ENCODE data around the gene CDKN1C.
A peak's percentile ranks its signal among the peaks of the same experiment; 100 is the strongest.

The CDKN1C gene

DNA sequence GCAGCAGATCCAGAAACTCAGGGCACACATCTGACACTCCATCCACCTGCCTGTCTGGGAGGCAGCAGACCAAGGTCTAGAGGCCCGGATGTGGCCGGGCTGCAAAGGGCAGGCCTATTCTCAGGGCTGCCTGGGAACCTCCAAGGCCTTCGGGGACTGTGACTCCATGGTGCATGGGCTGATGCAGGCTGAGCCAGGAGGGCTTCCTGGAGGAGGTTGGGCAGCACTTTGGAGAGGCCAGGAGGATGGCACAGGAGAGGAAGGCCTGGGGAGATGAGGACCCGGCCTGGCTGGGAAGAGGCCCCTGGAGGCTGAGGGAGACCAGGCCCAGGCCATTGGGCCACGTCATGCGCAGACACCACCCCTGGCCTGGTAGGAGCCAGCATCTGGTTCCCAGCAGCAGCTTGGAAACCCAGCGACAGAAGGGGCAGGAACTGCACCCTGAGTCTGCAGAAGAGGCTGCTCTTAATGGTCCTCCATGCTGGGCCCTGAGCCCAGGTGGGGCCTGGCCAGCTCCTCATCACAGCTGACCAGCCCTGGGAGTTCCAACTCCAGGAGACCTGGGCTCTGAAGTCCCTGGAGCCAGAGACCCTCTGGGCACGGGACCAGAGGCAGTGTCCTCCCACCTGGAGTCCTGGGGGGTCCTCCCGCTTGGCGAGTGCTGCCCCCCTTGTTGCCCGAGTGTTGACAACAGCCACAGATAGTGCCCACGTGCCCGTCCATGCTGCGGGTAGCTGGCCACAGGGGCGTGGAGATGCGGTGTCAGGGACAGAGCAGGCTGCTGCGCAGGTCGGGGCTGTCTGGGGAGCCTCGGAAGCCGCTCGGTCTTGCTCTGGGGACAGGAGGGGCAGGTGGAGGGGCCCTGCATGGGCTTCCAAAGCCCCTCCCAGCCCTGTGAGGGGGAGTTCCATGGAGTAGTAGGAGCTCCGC lies 38.1 kb upstream of the CDKN1C start:
- FAIRE-seq = no peak
- no peak for DNase-seq (ENCODE audit: low spot score)

DNA sequence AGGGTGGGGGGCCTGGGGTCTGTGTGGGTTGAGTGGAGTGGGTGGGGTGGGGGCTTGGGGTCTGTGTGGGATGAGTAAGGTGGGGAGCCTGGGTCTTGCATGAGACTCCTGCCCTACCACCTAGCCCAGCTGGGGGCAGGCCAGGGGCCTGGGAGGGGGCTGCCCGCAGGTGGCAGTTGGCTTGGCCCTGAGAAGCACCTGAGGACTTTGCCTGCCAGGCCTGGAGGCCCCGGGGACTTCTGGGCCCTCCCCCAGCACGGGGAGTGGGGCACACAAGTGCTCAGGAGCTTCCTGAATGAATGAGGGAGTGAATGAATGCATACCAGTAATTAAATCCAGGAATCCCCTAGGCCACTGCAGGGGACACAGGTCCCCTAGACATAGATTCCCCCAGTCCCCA lies 37.1 kb upstream of the CDKN1C start:
- DNase-seq (ENCODE audit: low spot score) = no peak

DNA sequence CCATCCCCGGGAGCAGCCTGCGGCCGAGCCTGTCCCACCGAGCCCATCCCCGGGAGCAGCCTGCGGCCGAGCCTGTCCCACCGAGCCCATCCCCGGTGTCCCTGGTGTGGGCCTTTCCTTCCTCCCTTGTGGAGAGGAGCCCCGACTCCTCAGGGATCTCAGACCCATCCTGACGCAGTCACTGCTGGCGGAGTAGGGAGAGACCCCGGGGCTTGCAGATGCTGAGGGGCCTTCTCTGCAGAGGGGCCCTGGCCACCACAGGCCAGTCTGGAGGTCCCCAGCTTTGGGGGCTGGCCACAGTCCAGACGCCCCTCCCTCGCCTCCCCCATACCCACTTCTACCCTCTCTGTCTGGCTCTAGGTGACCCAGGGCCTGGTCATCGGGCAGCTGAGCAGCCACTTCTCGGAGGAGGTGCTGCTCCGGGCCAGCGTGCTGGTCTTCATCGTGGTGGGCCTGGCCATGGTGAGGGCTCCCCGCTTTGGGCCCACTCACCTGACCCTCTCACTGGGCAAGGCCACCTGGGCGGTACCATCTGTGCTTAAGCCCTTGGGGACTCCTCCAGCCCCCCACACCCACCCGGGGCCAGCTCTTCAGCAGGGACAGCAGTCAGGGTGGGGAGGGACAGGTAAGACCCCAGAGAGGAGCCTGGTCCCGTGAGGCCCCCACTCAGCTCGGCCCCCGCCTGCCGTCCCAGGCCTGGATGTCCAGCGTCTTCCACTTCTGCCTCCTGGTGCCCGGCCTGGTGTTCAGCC lies 36.3 kb upstream of the CDKN1C start:
- DNase-seq (ENCODE audit: low spot score) (no peak), FAIRE-seq (no peak)

More for the DNA sequence above, 37.1 kb upstream of the CDKN1C start:
- FAIRE-seq = no peak

DNA sequence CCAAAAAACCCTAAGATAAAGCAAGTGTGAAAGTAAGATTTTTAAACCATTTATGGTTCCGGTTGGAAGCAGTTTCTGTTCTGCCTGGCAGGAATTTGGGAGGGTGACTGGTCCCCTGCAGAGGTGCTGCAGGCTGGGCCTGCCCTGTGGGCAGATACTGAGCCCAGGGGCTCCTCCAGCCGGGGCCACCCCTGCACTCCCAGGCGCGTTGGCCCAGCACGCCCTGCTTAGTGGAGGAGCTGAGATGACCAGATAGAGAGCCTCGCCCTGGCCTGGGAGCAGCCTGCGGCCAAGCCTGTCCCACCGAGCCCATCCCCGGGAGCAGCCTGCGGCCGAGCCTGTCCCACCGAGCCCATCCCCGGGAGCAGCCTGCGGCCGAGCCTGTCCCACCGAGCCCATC lies 35.7 kb upstream of the CDKN1C start:
- DNase-seq (ENCODE audit: low spot score) (no peak), FAIRE-seq (no peak)

DNA sequence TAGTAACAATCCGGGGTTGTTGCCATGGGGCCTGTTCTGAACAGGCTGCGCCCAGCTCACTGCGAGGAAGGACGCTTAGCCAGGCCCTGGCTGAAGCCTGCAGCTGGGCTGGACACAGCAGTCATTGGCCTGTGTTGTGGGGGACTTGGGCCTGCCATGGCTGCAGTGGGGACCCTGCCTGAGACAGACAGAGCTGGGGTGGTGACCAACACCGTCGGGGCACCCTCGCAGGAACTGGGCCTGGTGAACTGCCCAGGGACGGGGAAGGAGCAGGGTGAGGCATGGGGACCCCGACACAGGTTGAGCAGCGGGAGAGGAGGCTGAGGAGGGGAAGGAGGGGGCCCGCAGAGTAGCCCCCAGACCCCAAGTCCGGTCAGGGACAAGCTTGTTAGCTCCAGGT lies 34.8 kb upstream of the CDKN1C start:
- DNase-seq (ENCODE audit: low spot score) (no peak), FAIRE-seq (no peak)

DNA sequence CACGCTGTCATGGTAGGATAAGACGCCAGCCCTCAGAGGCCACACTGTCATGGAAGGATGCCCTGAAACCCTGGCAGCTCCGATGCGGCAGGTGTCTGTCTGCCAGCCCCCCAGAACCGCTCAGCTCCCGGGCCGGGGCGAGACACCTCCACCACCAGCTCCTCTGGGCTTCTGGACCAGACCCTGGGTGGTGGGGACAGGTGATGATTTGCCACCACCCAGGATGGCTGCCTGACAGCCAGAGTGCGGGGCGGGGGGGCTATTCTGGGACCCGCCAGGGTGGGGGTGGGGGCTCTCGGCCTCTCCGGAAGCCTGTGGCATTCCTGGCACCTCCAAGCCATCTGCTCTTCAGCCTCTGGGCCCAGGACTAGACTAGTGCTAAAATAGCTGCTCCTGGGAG lies 34.3 kb upstream of the CDKN1C start:
- FAIRE-seq = no peak

DNA sequence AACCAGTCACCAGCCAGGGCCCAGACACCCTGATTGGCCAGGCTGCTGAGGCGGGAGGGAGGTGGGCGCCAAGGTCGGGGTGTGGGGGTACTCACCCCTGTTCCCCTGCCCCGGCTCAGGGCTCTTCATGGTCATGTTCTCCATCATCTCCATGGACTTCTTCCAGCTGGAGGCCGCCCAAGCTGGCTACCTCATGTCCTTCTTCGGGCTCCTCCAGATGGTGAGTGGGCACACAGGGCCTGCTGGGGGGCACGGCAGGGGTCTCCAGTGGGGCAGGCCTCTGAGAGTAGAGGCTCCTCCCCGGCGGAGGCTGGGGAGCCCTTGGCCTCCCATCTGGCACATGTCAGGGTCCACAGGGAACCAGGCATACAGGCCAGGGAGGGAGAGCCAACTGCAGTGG lies 33.6 kb upstream of the CDKN1C start:
- DNase-seq (ENCODE audit: low spot score) (no peak), FAIRE-seq (no peak)

More for the DNA sequence above, 34.3 kb upstream of the CDKN1C start:
- DNase-seq (ENCODE audit: low spot score) = no peak

DNA sequence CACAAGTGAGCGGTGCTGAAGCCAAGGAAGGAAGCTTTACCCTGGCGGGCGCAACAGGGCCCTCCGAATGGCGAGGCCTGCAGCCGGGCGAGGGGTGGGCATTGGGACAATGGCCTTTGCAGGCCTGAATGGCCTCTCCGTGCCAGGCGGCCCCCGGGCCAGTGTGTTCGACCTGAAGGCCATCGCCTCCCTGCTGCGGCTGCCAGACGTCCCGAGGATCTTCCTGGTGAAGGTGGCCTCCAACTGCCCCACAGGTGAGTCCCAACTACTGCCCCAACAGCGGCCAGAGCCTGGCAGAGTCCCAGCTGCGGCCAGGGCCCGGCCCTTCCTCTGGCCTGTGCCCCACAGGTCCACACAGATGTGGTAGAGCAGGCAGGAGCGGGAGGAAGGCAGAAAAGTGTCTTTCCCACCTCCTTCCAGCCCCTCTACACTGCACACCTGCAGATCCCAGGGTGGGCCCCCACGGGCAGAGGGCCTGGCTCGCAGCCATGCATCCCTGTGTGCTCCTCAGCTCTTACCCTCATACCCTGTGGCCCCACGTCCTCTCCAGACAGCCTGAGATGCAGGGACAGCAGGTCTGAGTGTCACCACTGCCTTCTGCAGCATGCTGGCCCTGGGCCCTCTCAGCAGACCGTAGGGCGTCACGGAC lies 32.4 kb upstream of the CDKN1C start:
- FAIRE-seq (no peak), DNase-seq (ENCODE audit: low spot score) (no peak)

DNA sequence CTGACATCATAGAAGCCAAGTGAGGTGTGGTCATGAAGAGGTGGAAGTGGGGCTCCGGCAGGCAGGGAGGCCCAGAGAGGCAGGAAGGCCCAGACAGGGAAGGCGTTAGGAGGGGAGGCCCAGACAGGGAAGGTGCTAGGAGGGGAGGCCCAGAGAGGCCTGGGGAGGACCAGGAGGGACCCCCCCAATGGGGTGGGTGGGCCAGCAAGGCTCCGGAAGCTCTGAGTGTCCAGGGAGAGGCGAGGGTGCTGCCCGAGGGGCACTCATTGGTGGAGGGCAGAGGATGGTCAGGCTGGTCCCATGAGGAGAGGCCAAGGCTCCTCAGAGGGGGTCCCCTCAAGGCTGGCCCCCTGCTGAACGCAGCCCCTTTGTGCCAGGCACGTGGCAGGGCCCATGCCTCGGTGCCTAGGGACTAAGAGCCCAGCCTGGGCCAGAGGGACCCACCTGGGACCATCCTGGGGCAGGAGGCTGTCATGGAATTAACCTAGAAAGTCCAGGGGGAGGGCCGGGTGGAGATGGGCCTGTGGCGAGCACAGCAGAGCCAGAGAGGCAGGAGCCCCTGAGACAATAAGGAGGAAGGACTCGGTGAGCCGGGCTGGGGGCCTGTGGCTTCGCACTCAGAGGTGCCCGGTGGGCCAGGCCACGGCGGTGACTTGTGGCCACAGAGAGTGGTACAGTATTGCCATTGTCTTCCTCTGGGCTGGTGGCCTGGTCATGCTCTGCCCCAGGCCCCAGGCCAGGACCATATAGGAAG lies 31.5 kb upstream of the CDKN1C start:
- DNase-seq (ENCODE audit: low spot score) (no peak), FAIRE-seq (no peak)

DNA sequence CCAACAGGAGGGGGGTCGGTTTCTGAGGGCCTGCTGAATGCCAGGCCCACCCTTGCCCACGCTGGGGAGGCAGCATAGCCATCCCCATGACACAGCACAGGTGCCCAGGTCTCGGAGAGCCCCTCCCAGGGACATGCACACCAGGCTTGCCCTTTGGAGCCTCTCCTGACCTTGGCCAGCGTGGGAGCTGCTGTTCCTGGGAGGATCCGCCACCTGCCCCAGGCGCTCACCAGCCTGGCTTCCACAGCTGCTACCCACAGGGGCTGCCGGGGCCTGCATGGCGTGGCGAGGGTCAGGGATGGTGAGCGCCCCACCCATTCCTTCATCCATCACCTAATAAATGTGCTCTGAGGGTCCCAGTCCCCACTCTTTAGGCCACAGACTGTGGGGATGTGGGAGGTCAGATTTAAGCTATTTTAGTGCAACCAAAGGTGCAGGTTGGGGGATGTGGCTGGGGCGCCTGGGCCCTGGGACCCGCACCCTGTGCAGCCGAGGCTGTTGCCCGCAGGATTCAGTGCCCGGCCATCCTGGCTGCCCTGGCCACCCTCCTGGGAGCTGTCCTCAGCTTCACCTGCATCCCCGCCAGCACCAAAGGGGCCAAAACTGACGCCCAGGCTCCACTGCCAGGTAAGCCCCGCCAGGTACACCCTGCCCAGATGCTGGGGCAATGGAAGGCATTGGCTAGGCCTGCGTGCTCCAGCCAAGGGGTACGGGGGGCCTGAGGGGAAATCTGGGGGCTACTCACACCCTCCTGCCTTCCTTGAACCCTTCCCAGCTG lies 30.7 kb upstream of the CDKN1C start:
- FAIRE-seq = no peak
- DNase-seq (ENCODE audit: low spot score) = no peak

DNA sequence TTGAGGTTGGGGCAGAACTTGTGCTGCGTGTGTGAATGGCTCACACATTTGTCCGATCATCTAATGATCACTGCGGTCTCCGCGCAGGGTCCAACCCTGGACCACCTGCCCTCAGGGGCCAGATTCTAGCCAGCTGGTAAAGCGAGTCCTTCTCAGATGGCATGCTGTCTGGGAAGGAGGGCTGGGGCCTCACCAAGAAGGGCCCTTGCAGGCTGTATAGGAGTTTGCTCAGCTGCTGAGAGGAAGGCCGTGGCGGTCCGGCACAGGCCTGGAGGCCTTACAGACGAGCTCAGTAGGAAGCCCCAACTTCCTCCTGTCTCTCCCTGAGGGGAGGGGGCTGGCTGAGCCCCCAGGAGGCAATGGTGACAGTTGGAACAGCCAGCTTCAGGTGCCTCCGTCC lies 29.9 kb upstream of the CDKN1C start:
- FAIRE-seq = no peak
- no peak for DNase-seq (ENCODE audit: low spot score)

DNA sequence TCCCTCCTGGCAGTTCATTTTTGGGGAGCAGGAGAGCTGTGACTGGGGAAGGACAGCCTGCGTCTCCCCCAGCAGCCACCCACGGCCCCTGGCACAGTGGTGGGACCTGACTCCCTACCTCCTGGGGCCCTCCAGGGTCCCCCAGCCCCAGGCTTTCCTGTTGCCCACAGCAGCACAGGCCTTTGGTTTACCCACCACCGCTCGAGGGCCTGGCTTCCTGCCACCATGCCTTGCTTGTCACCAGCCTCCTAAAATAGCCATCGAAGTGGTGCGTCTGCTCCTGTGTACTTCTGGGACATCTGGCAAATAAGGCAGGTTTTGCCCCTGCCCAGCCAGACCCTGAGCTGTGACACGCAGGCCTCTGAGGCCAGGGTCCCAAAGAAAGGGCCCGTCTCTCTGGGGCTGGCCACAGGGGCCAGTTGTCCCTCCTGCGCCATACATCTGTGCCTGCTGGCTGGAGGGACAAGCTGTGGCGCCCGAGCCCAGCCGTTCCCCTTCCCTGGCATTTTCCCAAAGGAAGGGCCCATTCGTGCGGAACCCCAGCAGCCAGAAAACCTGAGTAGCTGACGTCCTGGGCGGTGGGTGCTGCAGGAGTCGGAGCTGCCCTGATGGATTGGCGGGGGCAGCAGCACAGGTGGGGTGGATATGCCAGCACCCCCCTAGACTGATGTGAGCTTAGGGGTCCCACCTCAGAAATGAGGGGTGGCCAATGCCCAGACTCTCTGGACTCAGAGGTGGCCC lies 29.1 kb upstream of the CDKN1C start:
- no peak for DNase-seq (ENCODE audit: low spot score)
- FAIRE-seq = no peak

DNA sequence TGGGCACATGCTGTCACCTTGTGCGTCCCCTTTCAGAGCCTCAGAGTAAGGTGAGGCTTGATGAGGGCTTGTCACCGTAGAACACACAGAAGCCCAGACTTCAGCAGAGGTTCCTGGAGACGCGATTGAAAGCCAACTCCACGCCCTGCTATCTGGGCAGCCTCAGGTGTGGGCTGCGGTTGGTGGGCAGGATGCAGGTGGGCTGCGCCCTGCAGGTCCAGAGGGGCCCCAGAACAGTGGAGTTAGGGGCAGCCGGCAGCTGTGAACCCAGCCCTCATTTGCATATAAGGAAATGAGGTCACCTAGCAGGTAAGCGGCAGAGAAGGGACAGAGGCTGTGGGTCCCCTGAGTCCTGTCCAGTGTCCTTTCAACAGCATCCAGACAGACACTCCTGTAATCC lies 28.2 kb upstream of the CDKN1C start:
- DNase-seq (ENCODE audit: low spot score) (no peak), FAIRE-seq (no peak)

DNA sequence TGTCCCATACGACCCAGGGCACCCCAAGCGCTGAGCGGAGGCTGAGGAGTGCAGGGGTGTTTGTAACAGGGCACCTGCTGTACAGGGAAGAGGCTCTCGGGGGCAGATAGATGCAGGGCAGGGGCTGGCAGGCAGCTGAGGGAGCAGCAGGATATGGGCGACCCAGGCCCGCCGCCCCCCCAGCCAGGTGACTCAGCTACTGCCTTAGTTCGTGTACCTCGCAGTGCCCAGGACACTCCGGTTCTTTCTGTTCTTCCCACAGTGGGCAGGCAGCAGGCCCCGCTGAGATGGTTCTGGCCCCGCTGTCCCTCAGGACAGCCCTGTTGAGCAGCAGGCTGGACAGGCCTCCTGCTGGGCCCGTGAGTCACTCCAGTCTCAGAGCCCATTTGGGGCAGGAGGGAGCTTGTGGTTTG lies 27.4 kb upstream of the CDKN1C start:
- DNase-seq (ENCODE audit: low spot score) = peak; percentile 21

DNA sequence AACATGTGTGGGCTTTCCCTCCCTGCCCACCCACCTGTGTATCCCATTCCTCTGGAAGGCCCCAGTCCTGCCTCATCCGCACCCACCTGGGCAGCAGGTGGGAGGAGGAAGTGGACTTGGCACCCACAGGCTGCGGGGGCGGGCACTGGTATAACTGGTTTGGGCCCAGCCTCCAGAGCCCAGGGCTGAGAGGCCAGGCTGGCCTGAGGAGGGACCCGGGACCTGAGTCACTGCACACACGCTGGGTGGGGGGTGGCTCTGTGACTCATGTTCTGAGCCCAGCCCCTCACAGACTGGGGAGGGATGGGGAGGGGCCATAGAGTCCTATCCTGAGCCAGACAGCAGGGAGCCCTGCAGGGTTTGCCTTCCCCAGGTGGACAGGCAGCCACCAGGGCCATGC lies 26.9 kb upstream of the CDKN1C start:
- FAIRE-seq = peak; percentile 81
- peak; percentile 82 for DNase-seq (ENCODE audit: low spot score)

More for the DNA sequence above, 27.4 kb upstream of the CDKN1C start:
- FAIRE-seq = no peak

DNA sequence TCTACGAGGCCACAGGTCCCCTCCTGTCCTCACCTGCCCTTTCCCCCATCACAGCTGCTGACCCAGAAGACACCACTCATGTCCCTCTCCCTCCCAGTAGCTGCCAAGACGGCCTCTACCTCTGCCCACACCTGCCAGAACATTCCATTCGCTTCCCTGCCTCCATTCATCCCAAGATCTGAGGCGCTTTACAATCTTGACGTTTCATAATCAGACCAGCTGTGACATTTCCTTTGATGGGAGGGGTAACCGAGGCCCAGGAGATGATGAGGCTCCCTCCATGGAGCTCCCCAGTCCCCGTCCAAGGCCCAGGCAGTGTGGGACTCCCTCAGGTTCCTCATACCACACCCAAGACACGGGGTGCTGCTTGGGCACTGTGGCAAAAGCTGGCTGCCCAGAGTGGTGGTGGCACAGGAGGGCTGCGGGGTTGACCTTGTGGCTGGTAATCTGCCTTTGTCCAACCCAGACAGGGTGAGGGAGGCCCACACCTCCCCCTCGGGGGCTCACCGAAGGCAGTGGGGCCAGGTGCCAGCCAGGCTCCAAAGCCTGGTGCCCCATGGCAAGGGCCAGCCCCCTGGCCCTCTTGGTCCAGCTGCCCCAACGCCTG lies 26.3 kb upstream of the CDKN1C start:
- FAIRE-seq (no peak), DNase-seq (ENCODE audit: low spot score) (no peak)

DNA sequence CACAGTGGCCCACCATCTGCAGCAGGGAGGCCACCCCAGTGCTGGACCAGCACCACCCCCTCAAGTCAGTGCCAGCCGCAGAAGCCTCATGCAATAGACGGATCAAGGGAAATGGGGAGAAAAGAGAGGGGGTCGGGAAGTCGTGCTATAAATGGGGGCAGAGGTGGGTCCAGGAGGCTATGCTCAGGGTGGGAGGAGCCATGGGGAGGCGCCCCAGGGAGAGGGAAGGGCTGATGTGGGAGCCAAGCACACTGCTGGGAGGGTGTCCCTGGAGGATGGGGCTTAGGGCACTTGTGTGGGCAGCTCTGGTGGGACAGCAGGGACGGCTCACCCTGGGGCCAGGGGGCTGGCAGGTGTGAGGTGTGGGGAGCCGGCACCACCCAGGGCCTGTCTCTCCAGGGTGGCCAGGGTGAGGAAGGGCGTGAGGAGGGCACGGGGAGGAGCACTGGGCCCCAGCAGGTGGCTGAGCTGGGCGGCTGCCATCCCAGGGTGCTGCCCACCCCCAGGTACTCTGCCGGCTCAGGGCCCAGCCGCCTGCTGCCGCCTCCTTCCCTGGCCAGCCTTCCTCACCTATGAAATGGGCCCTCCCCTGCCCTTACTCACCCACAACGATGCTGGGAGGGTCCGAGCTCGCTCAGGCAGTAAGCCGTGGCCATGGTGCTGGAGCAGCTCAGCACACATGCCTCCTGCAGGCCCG lies 25.7 kb upstream of the CDKN1C start:
- DNase-seq (ENCODE audit: low spot score) (no peak), FAIRE-seq (no peak)

DNA sequence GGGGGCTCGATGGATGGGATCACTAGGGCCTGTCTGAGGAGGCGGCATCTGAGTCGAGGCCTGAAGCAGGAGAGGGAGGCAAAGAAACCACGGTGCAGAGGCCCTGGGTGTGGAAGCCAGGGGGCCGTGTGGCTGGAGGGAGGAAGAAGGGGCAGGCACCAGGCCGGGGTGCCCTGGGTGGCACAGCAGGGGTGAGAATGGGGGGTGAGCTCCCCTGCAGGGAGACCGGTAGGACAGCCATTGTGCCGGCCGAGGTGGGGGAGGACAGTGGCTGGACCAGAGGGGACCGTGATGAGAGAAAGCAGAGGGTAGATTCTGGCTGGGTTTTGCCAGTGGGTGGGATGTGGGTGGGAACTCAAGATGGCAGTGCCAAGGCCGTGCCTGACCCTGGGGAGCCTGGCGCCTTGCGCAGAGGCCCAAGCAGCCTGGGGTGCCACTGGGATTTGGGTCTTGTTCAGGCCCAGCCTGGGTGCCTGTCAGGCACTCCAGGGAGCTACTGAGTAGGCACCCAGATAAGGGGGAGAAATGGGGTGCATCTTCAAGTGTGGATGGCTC lies 24.9 kb upstream of the CDKN1C start:
- FAIRE-seq = no peak
- DNase-seq (ENCODE audit: low spot score) = no peak
